ENCODE measurements around the gene PCAT7. TPM values are rescaled to one million over a fixed set of nuclear protein-coding genes. Genes with fewer than 3 reads are reported as not detected.

The PCAT7 gene
- total and polyA plus RNA-seq, 5 donors from 2014 or later, result not detected

- Mint-ChIP-seq H3K4me1 (peaks cover 0 to 10% (median 8%) of the 10 kb centered on the region in 4 donors), H3K4me3 (no peak overlapping the region), H3K27me3 (peaks cover 21% of the 10 kb centered on the region), H3K36me3 (peaks cover 8% of the 10 kb centered on the region), H3K9me3 (no peaks in the 10 kb centered on the region), H3K27ac (no peak overlapping the region)
- no peak overlapping the region for H3K27ac ChIP-seq (ENCODE audit: insufficient read depth, low read length, poor library complexity, severe bottlenecking)
- H3K36me3 ChIP-seq (ENCODE audit: control insufficient read depth, insufficient read depth, low read length), result no peaks in the 10 kb centered on the region
- no peak overlapping the region for H3K4me3 ChIP-seq (ENCODE audit: low read depth, low read length)
- no peaks in the 10 kb centered on the region for H3K9me3 ChIP-seq (ENCODE audit: control insufficient read depth in 2 of 2, low read length in 2 of 2)
- peaks cover 10% of the 10 kb centered on the region for H3K4me1 ChIP-seq (ENCODE audit: control insufficient read depth, insufficient read depth, low read length, poor library complexity, severe bottlenecking)
- ATAC-seq (ENCODE audit: low read depth in 2 of 2) (no peak), DNase-seq (no peak)
- no peaks in the 10 kb centered on the region for H3K27me3 ChIP-seq (ENCODE audit: control insufficient read depth, insufficient read depth, low read length)
Observed at GRCh38 chr9:94607423-94607691, 52.5 kb downstream of the PCAT7 start.

GRCh38 chr9:94610181-94610606 lies 55.3 kb downstream of the PCAT7 start:
- Histone ChIP-seq H3K36me3 (ENCODE audit: control insufficient read depth, insufficient read depth, low read length) (no peaks in the 10 kb centered on the region), H3K9me3 (ENCODE audit: control insufficient read depth in 2 of 2, low read length in 2 of 2) (no peaks in the 10 kb centered on the region), H3K4me3 (ENCODE audit: low read depth, low read length) (no peak overlapping the region), H3K27ac (ENCODE audit: insufficient read depth, low read length, poor library complexity, severe bottlenecking) (no peak overlapping the region), H3K4me1 (ENCODE audit: control insufficient read depth, insufficient read depth, low read length, poor library complexity, severe bottlenecking) (peaks cover 6% of the 10 kb centered on the region), H3K27me3 (ENCODE audit: control insufficient read depth, insufficient read depth, low read length) (no peaks in the 10 kb centered on the region)
- Mint-ChIP-seq H3K9me3 (no peaks in the 10 kb centered on the region), H3K4me3 (no peak overlapping the region), H3K27ac (peak overlapping the region in 1 of 3 donors; percentile 85), H3K4me1 (peaks cover 0 to 7% (median 5%) of the 10 kb centered on the region in 4 donors), H3K36me3 (peaks cover 8% of the 10 kb centered on the region), H3K27me3 (peaks cover 22% of the 10 kb centered on the region)
- ATAC-seq (ENCODE audit: low read depth in 2 of 2), result no peak
- no peak for DNase-seq

- H3K4me1 ChIP-seq (ENCODE audit: control insufficient read depth, insufficient read depth, low read length, poor library complexity, severe bottlenecking), result peaks cover 6% of the 10 kb centered on the region
- H3K9me3 ChIP-seq (ENCODE audit: control insufficient read depth in 2 of 2, low read length in 2 of 2), result no peaks in the 10 kb centered on the region
- no peak for ATAC-seq (ENCODE audit: low read depth in 2 of 2)
- Mint-ChIP-seq H3K27ac (peak overlapping the region in 1 of 3 donors; percentile 8), H3K4me3 (no peak overlapping the region), H3K4me1 (peaks cover 0 to 7% (median 5%) of the 10 kb centered on the region in 4 donors), H3K27me3 (peaks cover 22% of the 10 kb centered on the region), H3K36me3 (peaks cover 8% of the 10 kb centered on the region), H3K9me3 (no peaks in the 10 kb centered on the region)
- no peaks in the 10 kb centered on the region for H3K27me3 ChIP-seq (ENCODE audit: control insufficient read depth, insufficient read depth, low read length)
- DNase-seq, result peak in 1 of 3 donors; percentile 9
- H3K27ac ChIP-seq (ENCODE audit: insufficient read depth, low read length, poor library complexity, severe bottlenecking), result no peak overlapping the region
- H3K4me3 ChIP-seq (ENCODE audit: low read depth, low read length), result no peak overlapping the region
- H3K36me3 ChIP-seq (ENCODE audit: control insufficient read depth, insufficient read depth, low read length), result no peaks in the 10 kb centered on the region
Observed at GRCh38 chr9:94611638-94612068, 56.8 kb downstream of the PCAT7 start.

- Histone ChIP-seq H3K4me3 (ENCODE audit: low read depth, low read length) (no peak overlapping the region), H3K27me3 (ENCODE audit: control insufficient read depth, insufficient read depth, low read length) (no peaks in the 10 kb centered on the region), H3K36me3 (ENCODE audit: control insufficient read depth, insufficient read depth, low read length) (no peaks in the 10 kb centered on the region), H3K9me3 (ENCODE audit: control insufficient read depth in 2 of 2, low read length in 2 of 2) (no peaks in the 10 kb centered on the region), H3K4me1 (ENCODE audit: control insufficient read depth, insufficient read depth, low read length, poor library complexity, severe bottlenecking) (peaks cover 6% of the 10 kb centered on the region), H3K27ac (ENCODE audit: insufficient read depth, low read length, poor library complexity, severe bottlenecking) (no peak overlapping the region)
- DNase-seq (no peak), ATAC-seq (ENCODE audit: low read depth in 2 of 2) (no peak)
- peaks cover 6% of the 10 kb centered on the region for H3K36me3 Mint-ChIP-seq
- H3K4me3 Mint-ChIP-seq, result no peak overlapping the region
- peaks cover 22% of the 10 kb centered on the region for H3K27me3 Mint-ChIP-seq
- no peaks in the 10 kb centered on the region for H3K9me3 Mint-ChIP-seq
- peak overlapping the region in 1 of 3 donors; percentile 8 for H3K27ac Mint-ChIP-seq
- H3K4me1 Mint-ChIP-seq, result peaks cover 0 to 7% (median 5%) of the 10 kb centered on the region in 4 donors
Observed at GRCh38 chr9:94612071-94612470, 57.2 kb downstream of the PCAT7 start.

- no peak overlapping the region for H3K4me3 Mint-ChIP-seq
- H3K36me3 ChIP-seq (ENCODE audit: control insufficient read depth, insufficient read depth, low read length), result no peaks in the 10 kb centered on the region
- peaks cover 22% of the 10 kb centered on the region for H3K27me3 Mint-ChIP-seq
- no peak overlapping the region for H3K27ac Mint-ChIP-seq
- ATAC-seq (ENCODE audit: low read depth in 2 of 2), result no peak
- no peaks in the 10 kb centered on the region for H3K9me3 ChIP-seq (ENCODE audit: control insufficient read depth in 2 of 2, low read length in 2 of 2)
- no peak overlapping the region for H3K4me3 ChIP-seq (ENCODE audit: low read depth, low read length)
- no peak for DNase-seq
- no peaks in the 10 kb centered on the region for H3K36me3 Mint-ChIP-seq
- peaks cover 6% of the 10 kb centered on the region for H3K4me1 ChIP-seq (ENCODE audit: control insufficient read depth, insufficient read depth, low read length, poor library complexity, severe bottlenecking)
- H3K27me3 ChIP-seq (ENCODE audit: control insufficient read depth, insufficient read depth, low read length), result no peaks in the 10 kb centered on the region
- no peaks in the 10 kb centered on the region for H3K9me3 Mint-ChIP-seq
- peaks cover 0 to 7% (median 5%) of the 10 kb centered on the region in 4 donors for H3K4me1 Mint-ChIP-seq
- no peak overlapping the region for H3K27ac ChIP-seq (ENCODE audit: insufficient read depth, low read length, poor library complexity, severe bottlenecking)
Observed at GRCh38 chr9:94613003-94613402, 58.1 kb downstream of the PCAT7 start.

- ATAC-seq (ENCODE audit: low read depth in 2 of 2), result no peak
Observed at GRCh38 chr9:94619026-94619425, 64.1 kb downstream of the PCAT7 start.

More at GRCh38 chr9:94619026-94619425, 64.1 kb downstream of the PCAT7 start:
- Mint-ChIP-seq H3K27me3 (no peaks in the 10 kb centered on the region), H3K27ac (no peak overlapping the region), H3K36me3 (peaks cover 5% of the 10 kb centered on the region), H3K4me3 (no peak overlapping the region), H3K4me1 (peaks cover 0 to 6% (median 0%) of the 10 kb centered on the region in 4 donors), H3K9me3 (no peaks in the 10 kb centered on the region)
- no peaks in the 10 kb centered on the region for H3K4me1 ChIP-seq (ENCODE audit: control insufficient read depth, insufficient read depth, low read length, poor library complexity, severe bottlenecking)
- H3K27me3 ChIP-seq (ENCODE audit: control insufficient read depth, insufficient read depth, low read length), result no peaks in the 10 kb centered on the region
- H3K36me3 ChIP-seq (ENCODE audit: control insufficient read depth, insufficient read depth, low read length), result no peaks in the 10 kb centered on the region
- no peaks in the 10 kb centered on the region for H3K9me3 ChIP-seq (ENCODE audit: control insufficient read depth in 2 of 2, low read length in 2 of 2)
- H3K27ac ChIP-seq (ENCODE audit: insufficient read depth, low read length, poor library complexity, severe bottlenecking), result no peak overlapping the region
- DNase-seq, result no peak
- H3K4me3 ChIP-seq (ENCODE audit: low read depth, low read length), result no peak overlapping the region

Other genes with a start within 250 kb of the PCAT7 start
- not detected for gene NUTM2F, start 226.4 kb upstream of the PCAT7 start, total RNA-seq
- gene NUTM2F, start 226.4 kb upstream of the PCAT7 start, polyA plus RNA-seq, result not detected
- gene FBP2, start 38.7 kb downstream of the PCAT7 start, total RNA-seq, result not detected
- gene FBP2, start 38.7 kb downstream of the PCAT7 start, polyA plus RNA-seq, result not detected
- gene FBP1, start 84.4 kb downstream of the PCAT7 start, total RNA-seq, result 0.42 TPM
- gene FBP1, start 84.4 kb downstream of the PCAT7 start, polyA plus RNA-seq, result 1 to 10 TPM; 2.0 to 9.2 (median 5.8) TPM
- 12.9 TPM for gene AOPEP, start 171.6 kb downstream of the PCAT7 start, total RNA-seq
- 1 to 10 TPM; 4.6 to 7.5 (median 5.8) TPM for gene AOPEP, start 171.6 kb downstream of the PCAT7 start, polyA plus RNA-seq

Measured in CD4-positive, CD25-positive, alpha-beta regulatory T cell (primary cell).